ENCODE results near the gene COL6A2.

The COL6A2 gene

DNA sequence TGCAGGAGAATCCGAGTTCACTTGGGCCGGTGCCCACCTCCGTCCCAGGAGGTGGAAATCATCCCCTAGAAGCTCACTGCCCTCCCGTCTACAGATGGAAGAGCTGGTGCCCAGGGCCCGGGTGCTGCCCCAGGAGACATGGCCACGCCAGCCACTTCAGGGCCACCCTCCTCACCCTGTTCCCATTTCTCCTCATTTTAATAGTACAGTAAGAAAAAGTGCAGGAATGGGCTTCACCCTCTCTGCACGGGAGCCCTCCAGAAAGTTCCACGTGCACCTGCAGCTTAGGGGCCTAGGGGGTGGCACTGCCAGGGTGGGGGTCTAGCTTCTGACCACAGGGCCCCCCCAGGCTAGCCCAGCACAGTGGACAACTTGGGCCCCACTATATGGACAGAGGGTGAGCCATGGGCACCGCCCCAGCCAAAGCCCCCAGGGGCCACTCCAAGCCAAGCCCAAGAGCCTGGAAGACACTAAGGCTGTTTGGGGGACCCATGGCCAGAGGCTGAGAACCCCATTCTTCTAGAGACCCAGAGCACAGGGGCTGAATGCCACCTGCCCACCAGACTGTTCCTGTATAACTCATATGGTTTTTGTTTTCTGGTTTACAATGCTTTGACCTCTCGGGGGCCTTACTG, 60.9 kb downstream of the COL6A2 start:
- no peak for DNase-seq (ENCODE audit: extremely low spot score)
- TF ChIP-seq, protein P1, sequence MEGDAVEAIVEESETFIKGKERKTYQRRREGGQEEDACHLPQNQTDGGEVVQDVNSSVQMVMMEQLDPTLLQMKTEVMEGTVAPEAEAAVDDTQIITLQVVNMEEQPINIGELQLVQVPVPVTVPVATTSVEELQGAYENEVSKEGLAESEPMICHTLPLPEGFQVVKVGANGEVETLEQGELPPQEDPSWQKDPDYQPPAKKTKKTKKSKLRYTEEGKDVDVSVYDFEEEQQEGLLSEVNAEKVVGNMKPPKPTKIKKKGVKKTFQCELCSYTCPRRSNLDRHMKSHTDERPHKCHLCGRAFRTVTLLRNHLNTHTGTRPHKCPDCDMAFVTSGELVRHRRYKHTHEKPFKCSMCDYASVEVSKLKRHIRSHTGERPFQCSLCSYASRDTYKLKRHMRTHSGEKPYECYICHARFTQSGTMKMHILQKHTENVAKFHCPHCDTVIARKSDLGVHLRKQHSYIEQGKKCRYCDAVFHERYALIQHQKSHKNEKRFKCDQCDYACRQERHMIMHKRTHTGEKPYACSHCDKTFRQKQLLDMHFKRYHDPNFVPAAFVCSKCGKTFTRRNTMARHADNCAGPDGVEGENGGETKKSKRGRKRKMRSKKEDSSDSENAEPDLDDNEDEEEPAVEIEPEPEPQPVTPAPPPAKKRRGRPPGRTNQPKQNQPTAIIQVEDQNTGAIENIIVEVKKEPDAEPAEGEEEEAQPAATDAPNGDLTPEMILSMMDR (IDR thresholded peaks at IDR 0.05; ENCODE audit: control extremely low read depth, extremely low read depth, low read depth, missing control alignments), result no peak
- POLR2A ChIA-PET, result no interaction called here
- CTCF ChIA-PET, result interaction anchor here (0.7 to 1.2 kb wide), 3 partner anchors 15 to 52 kb away, joined by 3 read pairs; no protein-coding TSS in a partner anchor

DNA sequence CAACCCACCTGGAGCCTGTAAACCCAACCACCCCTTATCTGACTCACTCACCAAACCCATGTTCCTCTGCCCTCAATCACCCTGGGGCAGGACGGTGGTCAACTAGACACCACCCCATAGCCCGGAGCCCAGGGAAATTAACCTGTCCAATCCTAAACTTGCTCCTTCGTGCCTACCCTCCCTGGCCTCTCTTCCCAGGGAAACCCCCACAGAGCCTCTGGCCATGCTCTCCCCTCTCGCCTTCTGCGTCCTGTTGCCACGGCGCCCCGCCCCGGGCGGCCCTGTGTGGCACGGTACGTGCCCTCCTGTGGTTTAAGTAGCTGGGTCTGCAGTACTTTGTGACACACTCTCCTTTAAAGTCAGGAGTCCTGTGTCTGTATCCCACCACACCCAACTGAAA, 61.5 kb downstream of the COL6A2 start:
- CTCF ChIA-PET, result interaction anchor here (1.0 to 1.2 kb wide), 2 partner anchors 15 to 17 kb away, joined by 3 read pairs; no protein-coding TSS in a partner anchor
- POLR2A ChIA-PET, result no interaction called here
- DNase-seq (ENCODE audit: extremely low spot score), result no peak
- TF ChIP-seq, protein P1 (IDR thresholded peaks at IDR 0.05; ENCODE audit: control extremely low read depth, extremely low read depth, low read depth, missing control alignments), result no peak

DNA sequence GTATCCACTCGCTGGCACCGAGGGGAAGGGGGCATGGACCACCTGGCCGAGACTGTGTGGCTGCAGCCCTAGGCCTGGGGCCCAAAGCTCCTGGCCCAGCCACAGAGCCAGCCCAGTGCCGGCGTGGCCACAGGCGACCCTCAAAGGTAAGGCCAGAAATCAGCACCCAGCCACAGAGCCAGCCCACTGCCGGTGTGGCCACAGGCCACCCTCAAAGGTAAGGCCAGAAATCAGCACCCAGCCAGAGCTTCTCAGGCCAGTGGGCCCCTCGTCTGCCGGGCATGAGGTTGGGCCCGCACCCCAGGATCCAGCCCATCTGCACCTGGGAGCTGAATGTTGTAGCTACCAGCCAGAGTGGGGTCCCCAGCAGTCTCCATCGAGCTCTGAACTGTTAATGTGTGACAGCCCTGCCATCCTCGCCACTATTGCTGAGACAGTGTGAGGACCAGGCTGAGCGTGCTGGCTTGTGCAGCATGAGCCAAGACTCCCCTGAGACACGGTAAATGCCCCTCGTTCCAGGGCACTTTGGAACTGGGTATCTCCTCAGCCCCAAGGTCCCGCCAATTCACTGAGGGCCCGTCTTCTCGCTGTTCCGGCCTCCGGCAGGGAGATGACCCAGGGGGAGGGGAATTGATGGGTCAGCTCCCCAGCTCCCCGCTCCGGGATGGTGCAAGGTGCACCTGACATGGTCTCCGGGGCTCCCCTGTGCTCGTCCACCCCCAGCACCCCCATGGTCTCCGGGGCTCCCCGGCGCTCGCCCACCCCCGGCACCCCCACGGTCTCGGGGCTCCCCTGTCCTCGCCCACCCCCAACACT, 62.1 kb downstream of the COL6A2 start:
- TF ChIP-seq, protein P1 (IDR thresholded peaks at IDR 0.05; ENCODE audit: control extremely low read depth, extremely low read depth, low read depth, missing control alignments), result no peak
- POLR2A ChIA-PET, result no interaction called here
- no peak for DNase-seq (ENCODE audit: extremely low spot score)
- CTCF ChIA-PET, result interaction anchor here (1.0 kb wide), 1 partner anchor 17 kb away, joined by 3 read pairs; no protein-coding TSS in a partner anchor

DNA sequence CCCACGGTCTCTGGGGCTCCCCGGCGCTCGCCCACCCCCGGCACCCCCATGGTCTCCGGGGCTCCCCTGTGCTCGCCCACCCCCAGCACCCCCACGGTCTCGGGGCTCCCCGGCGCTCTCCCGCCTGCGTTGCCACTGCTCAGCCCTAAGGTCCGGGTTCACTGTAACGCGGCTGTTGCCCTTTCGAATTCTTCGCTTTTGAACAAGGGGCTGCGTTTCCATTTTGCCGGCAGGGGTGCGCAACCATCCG, 62.7 kb downstream of the COL6A2 start:
- no peak for DNase-seq (ENCODE audit: extremely low spot score)
- ChIA-PET POLR2A (no interaction called here), CTCF (no interaction called here)
- TF ChIP-seq, protein P1 (IDR thresholded peaks at IDR 0.05; ENCODE audit: control extremely low read depth, extremely low read depth, low read depth, missing control alignments), result no peak

DNA sequence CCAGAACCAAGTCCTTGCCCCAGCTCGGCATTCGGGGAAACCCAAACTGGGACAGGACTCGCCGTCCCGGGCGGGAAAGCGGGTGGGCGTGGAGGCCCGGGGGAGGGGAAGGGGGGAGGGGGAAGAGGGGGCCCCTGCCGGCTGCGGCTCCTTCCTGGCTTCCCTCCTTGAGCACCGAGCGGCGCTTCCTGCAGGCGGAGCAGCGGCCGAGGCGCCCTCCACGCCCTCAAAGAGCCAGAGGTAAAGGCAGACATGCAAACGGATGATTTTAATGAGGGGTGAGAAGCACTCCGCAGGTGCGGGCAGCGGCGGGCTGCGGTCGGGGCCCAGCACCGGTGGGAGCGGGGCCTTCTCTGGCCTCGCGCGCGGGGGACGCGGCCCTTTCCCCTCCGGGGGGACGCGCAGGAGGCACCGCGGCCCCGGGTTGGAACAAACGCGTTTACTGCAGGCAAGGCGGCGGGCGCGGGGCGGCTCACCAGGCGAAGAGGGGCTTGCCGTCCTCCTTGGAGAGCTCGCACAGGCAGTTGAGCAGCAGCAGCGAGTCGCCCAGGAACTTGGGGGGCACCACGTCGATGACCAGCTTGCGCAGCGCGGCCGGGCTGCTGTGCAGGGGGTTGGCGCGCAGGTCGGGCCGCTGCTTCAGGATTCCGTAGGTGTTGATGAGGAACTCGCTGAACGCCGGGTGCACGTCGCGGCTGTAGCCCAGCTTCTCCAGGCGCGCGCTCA, 63.2 kb downstream of the COL6A2 start:
- no peak for DNase-seq (ENCODE audit: extremely low spot score)
- CTCF ChIA-PET, result no interaction called here
- POLR2A ChIA-PET, result no interaction called here
- TF ChIP-seq, protein P1 (IDR thresholded peaks at IDR 0.05; ENCODE audit: control extremely low read depth, extremely low read depth, low read depth, missing control alignments), result no peak

All from GM10248 (cell line).